WTC11 (cell line): ENCODE results near the gene TACR2. TPM values are rescaled to one million over a fixed set of nuclear protein-coding genes. Genes with fewer than 3 reads are reported as not detected.

Experiments used
- ATAC-seq: fragments of 200-7000 bp; cut with Tn5 transposase; 2 replicates; pipeline ENCODE4 v1.10.0; 2021; ENCODE audit warnings: mild to moderate bottlenecking, moderate library complexity
- CTCF ChIA-PET: fragments of 300-600 bp; sonication (Branson Sonifier 250); formaldehyde crosslinking; loops from one replicate; lab custom pipeline; 2021; ENCODE audit warnings: antibody characterized with exemption; lab: Charles Lee
- POLR2A ChIA-PET: fragments of 350-600 bp; sonication (Branson Sonifier 250); formaldehyde crosslinking; loops from one replicate; lab custom pipeline; 2021; ENCODE audit warnings: antibody characterized with exemption; lab: Charles Lee
- DNase-seq: peaks from one replicate; pipeline ENCODE4 v3.0.0; 2021; ENCODE audit warnings: low spot score
- H3K27ac Mint-ChIP-seq: 2 replicates; pipeline ENCODE4 v1.8.0; 2021; ENCODE audit warnings: mixed read lengths
- H3K27me3 Mint-ChIP-seq: 2 replicates; pipeline ENCODE4 v1.8.0; 2021; ENCODE audit warnings: low read depth, mild to moderate bottlenecking, moderate library complexity, mixed read lengths
- H3K36me3 Mint-ChIP-seq: 2 replicates; pipeline ENCODE4 v1.8.0; 2021; ENCODE audit warnings: mixed read lengths
- H3K4me1 Mint-ChIP-seq: 2 replicates; pipeline ENCODE4 v1.8.0; 2022; ENCODE audit warnings: mixed read lengths
- H3K4me3 Mint-ChIP-seq: 2 replicates; pipeline ENCODE4 v1.8.0; 2021; ENCODE audit warnings: mild to moderate bottlenecking, moderate library complexity, mixed read lengths
- H3K9me3 Mint-ChIP-seq: 2 replicates; pipeline ENCODE4 v1.8.0; 2021; ENCODE audit warnings: mixed read lengths
- ATF1 ChIP-seq: sonication (generic); formaldehyde crosslinking; IDR thresholded peaks from 2 replicates; pipeline ENCODE4 v1.8.1; 2023; ENCODE audit warnings: mild to moderate bottlenecking, moderate library complexity, missing genetic modification reagents
- ELF4 ChIP-seq: sonication (generic); formaldehyde crosslinking; IDR thresholded peaks from 2 replicates; pipeline ENCODE4 v1.8.1; 2022; ENCODE audit warnings: low read depth, mild to moderate bottlenecking, moderate library complexity, missing genetic modification reagents
- ETV6 ChIP-seq: sonication (generic); formaldehyde crosslinking; IDR thresholded peaks from 2 replicates; pipeline ENCODE4 v1.8.1; 2022; ENCODE audit warnings: mild to moderate bottlenecking, missing genetic modification reagents
- FOXJ3 ChIP-seq: sonication (generic); formaldehyde crosslinking; IDR thresholded peaks from 2 replicates; pipeline ENCODE4 v1.9.0; 2021; ENCODE audit warnings: missing genetic modification reagents, mild to moderate bottlenecking, borderline replicate concordance
- FOXK1 ChIP-seq: sonication (generic); formaldehyde crosslinking; IDR thresholded peaks from 2 replicates; pipeline ENCODE4 v1.8.0; 2022; ENCODE audit warnings: mild to moderate bottlenecking, moderate library complexity, missing genetic modification reagents
- FOXP1 ChIP-seq: sonication (generic); formaldehyde crosslinking; IDR thresholded peaks from 2 replicates; pipeline ENCODE4 v1.8.0; 2022; ENCODE audit warnings: missing genetic modification reagents, mild to moderate bottlenecking, moderate library complexity, borderline replicate concordance
- GABPB1 ChIP-seq: sonication (generic); formaldehyde crosslinking; IDR thresholded peaks from 2 replicates; pipeline ENCODE4 v1.8.1; 2023; ENCODE audit warnings: mild to moderate bottlenecking, missing genetic modification reagents
- GTF2I ChIP-seq: fragments of 250-450 bp; sonication (Bioruptor Pico); conservative IDR thresholded peaks from 2 replicates; pipeline ENCODE4 v1.4.0; 2021; ENCODE audit warnings: mild to moderate bottlenecking
- IRF2 ChIP-seq: sonication (generic); formaldehyde crosslinking; IDR thresholded peaks from 2 replicates; pipeline ENCODE4 v1.8.0; 2022; ENCODE audit warnings: low read depth, missing genetic modification reagents, borderline replicate concordance
- JUN ChIP-seq: sonication (generic); formaldehyde crosslinking; IDR thresholded peaks from 2 replicates; pipeline ENCODE4 v1.8.0; 2023; ENCODE audit warnings: mild to moderate bottlenecking, missing genetic modification reagents
- MYBL2 ChIP-seq: sonication (generic); formaldehyde crosslinking; IDR thresholded peaks from 2 replicates; pipeline ENCODE4 v1.8.1; 2023; ENCODE audit warnings: mild to moderate bottlenecking, moderate library complexity, missing genetic modification reagents
- NFE2L1 ChIP-seq: sonication (generic); formaldehyde crosslinking; IDR thresholded peaks from 2 replicates; pipeline ENCODE4 v1.8.1; 2023; ENCODE audit warnings: missing genetic modification reagents
- NFYB ChIP-seq: sonication (generic); formaldehyde crosslinking; conservative IDR thresholded peaks from 2 replicates; pipeline ENCODE4 v1.8.0; 2022; ENCODE audit warnings: low read depth, missing genetic modification reagents
- NR2C2 ChIP-seq: sonication (generic); formaldehyde crosslinking; IDR thresholded peaks from 2 replicates; pipeline ENCODE4 v1.8.0; 2022; ENCODE audit warnings: mild to moderate bottlenecking, missing genetic modification reagents
- PRRX2 ChIP-seq: fragments of 250-450 bp; sonication (Bioruptor Pico); IDR thresholded peaks from 2 replicates; pipeline ENCODE4 v1.8.0; 2021; ENCODE audit warnings: mild to moderate bottlenecking
- RORB ChIP-seq: fragments of 250-450 bp; sonication (Bioruptor Pico); IDR thresholded peaks from 2 replicates; pipeline ENCODE4 v1.9.0; 2021; ENCODE audit warnings: mild to moderate bottlenecking
- SOX15 ChIP-seq: fragments of 250-450 bp; sonication (Bioruptor Pico); IDR thresholded peaks from 2 replicates; pipeline ENCODE4 v1.9.0; 2021; ENCODE audit warnings: mild to moderate bottlenecking
- TCF7 ChIP-seq: sonication (generic); formaldehyde crosslinking; IDR thresholded peaks from 2 replicates; pipeline ENCODE4 v1.8.0; 2022; ENCODE audit warnings: mild to moderate bottlenecking, low read depth, missing genetic modification reagents, moderate library complexity
- TEAD1 ChIP-seq: sonication (generic); formaldehyde crosslinking; IDR thresholded peaks from 2 replicates; pipeline ENCODE4 v1.8.0; 2022; ENCODE audit warnings: mild to moderate bottlenecking, missing genetic modification reagents
- TEAD4 ChIP-seq: sonication (generic); formaldehyde crosslinking; IDR thresholded peaks from 2 replicates; pipeline ENCODE4 v1.8.0; 2022; ENCODE audit warnings: mild to moderate bottlenecking, missing genetic modification reagents
- ZNF121 ChIP-seq: sonication (generic); formaldehyde crosslinking; IDR thresholded peaks from 2 replicates; pipeline ENCODE4 v1.8.0; 2023; ENCODE audit warnings: missing genetic modification reagents
- ZNF219 ChIP-seq: sonication (generic); formaldehyde crosslinking; IDR thresholded peaks from 2 replicates; pipeline ENCODE4 v1.8.0; 2023; ENCODE audit warnings: missing genetic modification reagents, mild to moderate bottlenecking, borderline replicate concordance
- total RNA-seq: library from RNA; stranded (reverse); gene quantifications from 3 replicates; pipeline ENCODE4 v1.2.3, GENCODE V29; 2021
- TF ChIP-seq, protein P1 (sequence below): sonication (generic); formaldehyde crosslinking; IDR thresholded peaks from 2 replicates; pipeline ENCODE4 v1.8.1; 2022; ENCODE audit warnings: missing genetic modification reagents, borderline replicate concordance
- TF ChIP-seq, protein P2 (sequence below): sonication (generic); formaldehyde crosslinking; IDR thresholded peaks from 2 replicates; pipeline ENCODE4 v1.8.1; 2022; ENCODE audit warnings: mild to moderate bottlenecking, moderate library complexity, missing genetic modification reagents
- TF ChIP-seq, protein P3 (sequence below): sonication (generic); formaldehyde crosslinking; IDR thresholded peaks from 2 replicates; pipeline ENCODE4 v1.8.1; 2023; ENCODE audit warnings: mild to moderate bottlenecking, missing genetic modification reagents, moderate library complexity
- TF ChIP-seq, protein P4 (sequence below): sonication (generic); formaldehyde crosslinking; IDR thresholded peaks from 2 replicates; pipeline ENCODE4 v1.8.1; 2023; ENCODE audit warnings: mild to moderate bottlenecking, missing genetic modification reagents
- TF ChIP-seq, protein P5 (sequence below): sonication (generic); formaldehyde crosslinking; IDR thresholded peaks from 2 replicates; pipeline ENCODE4 v1.8.0; 2022; ENCODE audit warnings: mild to moderate bottlenecking, missing genetic modification reagents
- TF ChIP-seq, protein P6 (sequence below): sonication (generic); formaldehyde crosslinking; IDR thresholded peaks from 2 replicates; pipeline ENCODE4 v1.8.0; 2022; ENCODE audit warnings: mild to moderate bottlenecking, missing genetic modification reagents
- TF ChIP-seq, protein P7 (sequence below): sonication (generic); formaldehyde crosslinking; IDR thresholded peaks from 2 replicates; pipeline ENCODE4 v1.8.1; 2022; ENCODE audit warnings: low read depth, missing genetic modification reagents, borderline replicate concordance

The TACR2 gene
- total RNA-seq, 1 experiment from 2014 or later = 0.20 TPM

DNA sequence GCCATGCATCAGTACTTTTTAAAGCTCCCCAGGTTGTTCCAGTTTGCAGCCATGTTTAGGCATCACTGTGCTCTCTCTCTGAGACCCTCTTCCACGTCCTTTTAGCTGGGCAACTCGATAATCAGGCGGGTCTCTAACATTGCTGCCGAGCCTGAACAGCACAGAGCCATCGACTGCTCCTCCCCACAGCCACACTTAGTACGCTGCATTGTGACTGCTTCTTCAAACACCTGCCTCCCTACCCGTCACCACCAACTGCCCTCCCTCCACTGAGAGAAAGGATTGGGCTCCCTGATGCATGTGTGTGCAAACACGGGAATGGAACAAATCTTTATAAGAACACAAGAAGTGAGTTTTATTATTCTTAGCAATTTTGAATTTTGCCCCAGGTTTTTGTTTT, 11.4 kb upstream of the TACR2 start:
- Mint-ChIP-seq H3K9me3 (no peaks in the 10 kb centered on the region), H3K4me1 (peaks cover 4% of the 10 kb centered on the region; the same call in 1 of the 2 replicates), H3K27me3 (no peaks in the 10 kb centered on the region; the same call in 1 of the 2 replicates), H3K36me3 (no peaks in the 10 kb centered on the region), H3K27ac (no peak overlapping the region), H3K4me3 (no peak overlapping the region)
- POLR2A ChIA-PET = no interaction called here
- TF ChIP-seq FOXK1 (CRISPR knock-in tag) (no peak), TEAD1 (CRISPR knock-in tag) (no peak), NFE2L1 (CRISPR knock-in tag) (no peak), TCF7 (CRISPR knock-in tag) (no peak), NFYB (CRISPR knock-in tag) (no peak), ZNF121 (CRISPR knock-in tag) (no peak), NR2C2 (CRISPR knock-in tag) (no peak), SOX15 (CRISPR knock-in tag) (no peak), GTF2I (CRISPR knock-in tag) (no peak), IRF2 (CRISPR knock-in tag) (no peak), RORB (CRISPR knock-in tag) (no peak), TEAD4 (CRISPR knock-in tag) (no peak)
- TF ChIP-seq, protein P1, sequence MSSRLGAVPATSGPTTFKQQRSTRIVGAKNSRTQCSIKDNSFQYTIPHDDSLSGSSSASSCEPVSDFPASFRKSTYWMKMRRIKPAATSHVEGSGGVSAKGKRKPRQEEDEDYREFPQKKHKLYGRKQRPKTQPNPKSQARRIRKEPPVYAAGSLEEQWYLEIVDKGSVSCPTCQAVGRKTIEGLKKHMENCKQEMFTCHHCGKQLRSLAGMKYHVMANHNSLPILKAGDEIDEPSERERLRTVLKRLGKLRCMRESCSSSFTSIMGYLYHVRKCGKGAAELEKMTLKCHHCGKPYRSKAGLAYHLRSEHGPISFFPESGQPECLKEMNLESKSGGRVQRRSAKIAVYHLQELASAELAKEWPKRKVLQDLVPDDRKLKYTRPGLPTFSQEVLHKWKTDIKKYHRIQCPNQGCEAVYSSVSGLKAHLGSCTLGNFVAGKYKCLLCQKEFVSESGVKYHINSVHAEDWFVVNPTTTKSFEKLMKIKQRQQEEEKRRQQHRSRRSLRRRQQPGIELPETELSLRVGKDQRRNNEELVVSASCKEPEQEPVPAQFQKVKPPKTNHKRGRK (CRISPR knock-in tag) = no peak
- TF ChIP-seq, protein P2, sequence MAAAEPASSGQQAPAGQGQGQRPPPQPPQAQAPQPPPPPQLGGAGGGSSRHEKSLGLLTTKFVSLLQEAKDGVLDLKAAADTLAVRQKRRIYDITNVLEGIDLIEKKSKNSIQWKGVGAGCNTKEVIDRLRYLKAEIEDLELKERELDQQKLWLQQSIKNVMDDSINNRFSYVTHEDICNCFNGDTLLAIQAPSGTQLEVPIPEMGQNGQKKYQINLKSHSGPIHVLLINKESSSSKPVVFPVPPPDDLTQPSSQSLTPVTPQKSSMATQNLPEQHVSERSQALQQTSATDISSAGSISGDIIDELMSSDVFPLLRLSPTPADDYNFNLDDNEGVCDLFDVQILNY (CRISPR knock-in tag) = no peak
- TF ChIP-seq, protein P3, sequence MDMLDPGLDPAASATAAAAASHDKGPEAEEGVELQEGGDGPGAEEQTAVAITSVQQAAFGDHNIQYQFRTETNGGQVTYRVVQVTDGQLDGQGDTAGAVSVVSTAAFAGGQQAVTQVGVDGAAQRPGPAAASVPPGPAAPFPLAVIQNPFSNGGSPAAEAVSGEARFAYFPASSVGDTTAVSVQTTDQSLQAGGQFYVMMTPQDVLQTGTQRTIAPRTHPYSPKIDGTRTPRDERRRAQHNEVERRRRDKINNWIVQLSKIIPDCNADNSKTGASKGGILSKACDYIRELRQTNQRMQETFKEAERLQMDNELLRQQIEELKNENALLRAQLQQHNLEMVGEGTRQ (CRISPR knock-in tag) = no peak
- TF ChIP-seq, protein P4, sequence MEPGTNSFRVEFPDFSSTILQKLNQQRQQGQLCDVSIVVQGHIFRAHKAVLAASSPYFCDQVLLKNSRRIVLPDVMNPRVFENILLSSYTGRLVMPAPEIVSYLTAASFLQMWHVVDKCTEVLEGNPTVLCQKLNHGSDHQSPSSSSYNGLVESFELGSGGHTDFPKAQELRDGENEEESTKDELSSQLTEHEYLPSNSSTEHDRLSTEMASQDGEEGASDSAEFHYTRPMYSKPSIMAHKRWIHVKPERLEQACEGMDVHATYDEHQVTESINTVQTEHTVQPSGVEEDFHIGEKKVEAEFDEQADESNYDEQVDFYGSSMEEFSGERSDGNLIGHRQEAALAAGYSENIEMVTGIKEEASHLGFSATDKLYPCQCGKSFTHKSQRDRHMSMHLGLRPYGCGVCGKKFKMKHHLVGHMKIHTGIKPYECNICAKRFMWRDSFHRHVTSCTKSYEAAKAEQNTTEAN = no peak
- TF ChIP-seq, protein P5, sequence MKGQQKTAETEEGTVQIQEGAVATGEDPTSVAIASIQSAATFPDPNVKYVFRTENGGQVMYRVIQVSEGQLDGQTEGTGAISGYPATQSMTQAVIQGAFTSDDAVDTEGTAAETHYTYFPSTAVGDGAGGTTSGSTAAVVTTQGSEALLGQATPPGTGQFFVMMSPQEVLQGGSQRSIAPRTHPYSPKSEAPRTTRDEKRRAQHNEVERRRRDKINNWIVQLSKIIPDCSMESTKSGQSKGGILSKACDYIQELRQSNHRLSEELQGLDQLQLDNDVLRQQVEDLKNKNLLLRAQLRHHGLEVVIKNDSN (CRISPR knock-in tag) = no peak
- no peak for ATAC-seq
- CTCF ChIA-PET = interaction anchor here (2.0 to 2.1 kb wide), 2 partner anchors 20 to 79 kb away, joined by 7 read pairs; no protein-coding TSS in a partner anchor
- DNase-seq = no peak

DNA sequence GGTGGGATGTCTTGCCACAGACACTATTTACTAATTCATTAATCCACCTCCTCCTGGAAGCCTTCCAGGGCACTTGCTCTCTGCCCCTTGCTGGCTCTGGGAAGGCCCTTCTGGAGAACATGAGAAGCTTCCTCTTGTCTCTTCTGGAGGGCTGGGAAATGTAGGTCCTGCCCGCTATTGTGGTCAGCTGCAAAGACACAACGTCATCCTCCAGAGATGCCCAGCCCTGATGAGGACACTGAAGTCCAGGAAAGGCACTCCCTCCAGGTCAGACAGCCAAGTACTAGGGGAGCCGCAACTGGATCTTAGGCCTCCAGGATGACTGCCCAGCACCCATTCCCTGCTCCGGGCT, 9.6 kb upstream of the TACR2 start:
- no peak overlapping the region for H3K4me3 Mint-ChIP-seq
- no peak for DNase-seq
- peaks cover 2% of the 10 kb centered on the region; the same call in 1 of the 2 replicates for H3K27me3 Mint-ChIP-seq
- no peak for ATAC-seq
- no peaks in the 10 kb centered on the region for H3K36me3 Mint-ChIP-seq
- H3K27ac Mint-ChIP-seq = no peak overlapping the region
- H3K9me3 Mint-ChIP-seq = no peaks in the 10 kb centered on the region
- ChIA-PET CTCF (interaction anchor here (0.6 to 1.8 kb wide), 9 partner anchors 9 to 344 kb away, joined by 3 to 6 read pairs (median 5); no protein-coding TSS in a partner anchor), POLR2A (no interaction called here)
- peaks cover 4% of the 10 kb centered on the region; the same call in 1 of the 2 replicates for H3K4me1 Mint-ChIP-seq
- TF ChIP-seq, protein P6, sequence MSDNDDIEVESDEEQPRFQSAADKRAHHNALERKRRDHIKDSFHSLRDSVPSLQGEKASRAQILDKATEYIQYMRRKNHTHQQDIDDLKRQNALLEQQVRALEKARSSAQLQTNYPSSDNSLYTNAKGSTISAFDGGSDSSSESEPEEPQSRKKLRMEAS = no peak
- no peak for TF ChIP-seq ZNF219 (CRISPR knock-in tag)
- TF ChIP-seq, protein P1 (CRISPR knock-in tag) = no peak
- no peak for TF ChIP-seq JUN (CRISPR knock-in tag)
- TF ChIP-seq FOXJ3 (CRISPR knock-in tag) = no peak
- no peak for TF ChIP-seq PRRX2
- TF ChIP-seq FOXP1 = no peak
- no peak for TF ChIP-seq ETV6 (CRISPR knock-in tag)
- no peak for TF ChIP-seq ELF4 (CRISPR knock-in tag)
- TF ChIP-seq ATF1 = no peak
- no peak for TF ChIP-seq MYBL2 (CRISPR knock-in tag)
- no peak for TF ChIP-seq SOX15 (CRISPR knock-in tag)
- TF ChIP-seq GABPB1 (CRISPR knock-in tag) = no peak
- TF ChIP-seq, protein P7, sequence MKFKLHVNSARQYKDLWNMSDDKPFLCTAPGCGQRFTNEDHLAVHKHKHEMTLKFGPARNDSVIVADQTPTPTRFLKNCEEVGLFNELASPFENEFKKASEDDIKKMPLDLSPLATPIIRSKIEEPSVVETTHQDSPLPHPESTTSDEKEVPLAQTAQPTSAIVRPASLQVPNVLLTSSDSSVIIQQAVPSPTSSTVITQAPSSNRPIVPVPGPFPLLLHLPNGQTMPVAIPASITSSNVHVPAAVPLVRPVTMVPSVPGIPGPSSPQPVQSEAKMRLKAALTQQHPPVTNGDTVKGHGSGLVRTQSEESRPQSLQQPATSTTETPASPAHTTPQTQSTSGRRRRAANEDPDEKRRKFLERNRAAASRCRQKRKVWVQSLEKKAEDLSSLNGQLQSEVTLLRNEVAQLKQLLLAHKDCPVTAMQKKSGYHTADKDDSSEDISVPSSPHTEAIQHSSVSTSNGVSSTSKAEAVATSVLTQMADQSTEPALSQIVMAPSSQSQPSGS (CRISPR knock-in tag) = no peak
- no peak for TF ChIP-seq NR2C2 (CRISPR knock-in tag)
